Vagina (tissue), 2 donors: Measurements from ENCODE around the gene EIF3B. TPM values are rescaled to one million over a fixed set of nuclear protein-coding genes. Genes with fewer than 3 reads are reported as not detected.
"Not testable (repeated sequence)": the region's sequence is repeated elsewhere in the genome, so short reads cannot be mapped to it uniquely, and the experiment has no call there.

ENCODE experiments used
- DNase-seq, 2 donors: peaks; one replicate each; pipeline ENCODE4 v3.0.0-alpha.2; 2017; ENCODE audit errors: extremely low spot score in 2 of 2
- H3K27ac ChIP-seq: fragments of 200-600 bp; sonication (generic); one replicate; pipeline ENCODE4 v1.5.1; 2019
- H3K27me3 ChIP-seq: fragments of 200-600 bp; sonication (generic); one replicate; pipeline ENCODE4 v1.5.1; 2019
- H3K36me3 ChIP-seq, 2 donors: fragments of 200-600 bp; sonication (generic); one replicate each; pipeline ENCODE4 v1.5.1; 2017 to 2019
- H3K4me1 ChIP-seq: fragments of 200-600 bp; sonication (generic); one replicate; pipeline ENCODE4 v1.5.1; 2019
- H3K4me3 ChIP-seq, 2 donors: fragments of 200-600 bp; sonication (generic); 1 replicate in 1 of 2; 2 replicates in 1 of 2; pipeline ENCODE4 v1.5.1; 2016 to 2019
- H3K9me3 ChIP-seq: fragments of 200-600 bp; sonication (generic); one replicate; pipeline ENCODE4 v1.5.1; 2019
- POLR2A ChIP-seq, 2 donors: fragments of 450-650 bp; IDR thresholded peaks; one replicate each; pipeline ENCODE4 v1.6.1; 2017; ENCODE audit warnings: antibody characterized with exemption in 2 of 2, mild to moderate bottlenecking in 2 of 2, moderate library complexity in 2 of 2
- POLR2AphosphoS5 ChIP-seq, 2 donors: sonication (generic); formaldehyde crosslinking; IDR thresholded peaks; one replicate each; pipeline ENCODE4 v1.9.0; 2017; ENCODE audit warnings: antibody characterized with exemption in 2 of 2, mild to moderate bottlenecking in 2 of 2, low read depth in 1 of 2; ENCODE audit not compliant: insufficient read depth in 1 of 2
- intact Hi-C: fragments of 100-400 bp; cut with DNase I; formaldehyde crosslinking; loops from one replicate; pipeline ENCODE4 v1.15.1; 2023
- total RNA-seq: library from RNA; depleted of rRNA; stranded (reverse); fragments of >200 nt; gene quantifications from one replicate; pipeline ENCODE4 v1.2.3, GENCODE V29; 2016
- TF ChIP-seq, protein P1 (sequence below), 3 experiments: fragments of 450-650 bp in 2 of 3; fragments of 200-600 bp in 1 of 3; sonication (generic) in 1 of 3; IDR thresholded peaks; one replicate each; pipeline ENCODE4 v1.5.1; 2017 to 2019; ENCODE audit warnings: antibody characterized with exemption in 3 of 3, mild to moderate bottlenecking in 2 of 3, moderate library complexity in 2 of 3

The EIF3B gene
- 90.8 TPM for total RNA-seq

DNA sequence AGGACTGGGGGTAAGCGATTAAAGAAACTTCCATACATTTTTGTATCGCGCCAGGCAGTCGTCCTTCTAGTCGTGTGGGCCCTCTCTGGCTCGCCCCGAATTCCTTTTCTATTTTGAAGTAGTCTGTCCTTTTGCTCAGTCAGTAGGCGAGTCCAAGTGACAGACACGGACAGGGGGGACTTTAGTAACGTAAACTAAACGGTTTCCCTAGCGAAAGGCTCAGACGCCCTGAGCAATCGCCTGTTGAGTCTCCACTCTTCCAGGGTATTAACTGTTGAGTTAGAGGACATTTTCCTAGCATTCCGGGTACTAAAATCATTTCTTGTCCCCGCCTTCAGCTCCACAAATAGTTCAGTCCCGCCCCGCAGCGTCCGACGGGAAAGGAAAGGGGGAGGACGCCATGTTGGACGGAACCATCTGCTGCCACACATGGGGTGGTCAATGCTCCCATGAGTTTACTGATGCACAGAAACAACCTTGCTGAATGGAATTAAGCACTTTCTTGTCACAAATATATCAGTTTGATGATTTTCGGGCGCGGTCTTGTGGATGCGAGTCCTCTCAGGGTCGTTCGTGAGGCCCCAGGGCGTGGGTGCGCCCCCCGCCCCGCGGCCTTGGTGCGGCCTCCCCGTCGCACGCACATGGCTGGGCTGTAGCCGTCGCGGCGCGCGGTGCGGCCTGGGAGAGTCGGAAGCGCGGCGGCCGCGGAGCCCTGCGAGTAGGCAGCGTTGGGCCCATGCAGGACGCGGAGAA, at the start of gene EIF3B:
TSS of gene EIF3B (plus strand) at position 642 of the 753 bp plus-strand sequence. CDS start at position 737, 95 bp downstream.
- peaks cover 53% of the 10 kb centered on the region for H3K4me1 ChIP-seq
- no peaks in the 10 kb centered on the region for H3K27me3 ChIP-seq
- H3K4me3 ChIP-seq, result peak within 1 kb of the TSS; percentile 99 to 100
- H3K9me3 ChIP-seq, result no peaks in the 10 kb centered on the region
- H3K36me3 ChIP-seq, result no peaks in the 10 kb centered on the region
- peak within 1 kb of the TSS; percentile 99 for H3K27ac ChIP-seq
- TF ChIP-seq POLR2AphosphoS5 (IDR thresholded peaks at IDR 0.05; ENCODE audit: insufficient read depth in 1 of 2, low read depth in 1 of 2) (peak; percentile 82 to 84), POLR2A (IDR thresholded peaks at IDR 0.05) (peak in 1 of 2 donors; percentile 21)
- TF ChIP-seq, protein P1, sequence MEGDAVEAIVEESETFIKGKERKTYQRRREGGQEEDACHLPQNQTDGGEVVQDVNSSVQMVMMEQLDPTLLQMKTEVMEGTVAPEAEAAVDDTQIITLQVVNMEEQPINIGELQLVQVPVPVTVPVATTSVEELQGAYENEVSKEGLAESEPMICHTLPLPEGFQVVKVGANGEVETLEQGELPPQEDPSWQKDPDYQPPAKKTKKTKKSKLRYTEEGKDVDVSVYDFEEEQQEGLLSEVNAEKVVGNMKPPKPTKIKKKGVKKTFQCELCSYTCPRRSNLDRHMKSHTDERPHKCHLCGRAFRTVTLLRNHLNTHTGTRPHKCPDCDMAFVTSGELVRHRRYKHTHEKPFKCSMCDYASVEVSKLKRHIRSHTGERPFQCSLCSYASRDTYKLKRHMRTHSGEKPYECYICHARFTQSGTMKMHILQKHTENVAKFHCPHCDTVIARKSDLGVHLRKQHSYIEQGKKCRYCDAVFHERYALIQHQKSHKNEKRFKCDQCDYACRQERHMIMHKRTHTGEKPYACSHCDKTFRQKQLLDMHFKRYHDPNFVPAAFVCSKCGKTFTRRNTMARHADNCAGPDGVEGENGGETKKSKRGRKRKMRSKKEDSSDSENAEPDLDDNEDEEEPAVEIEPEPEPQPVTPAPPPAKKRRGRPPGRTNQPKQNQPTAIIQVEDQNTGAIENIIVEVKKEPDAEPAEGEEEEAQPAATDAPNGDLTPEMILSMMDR (IDR thresholded peaks at IDR 0.05), result peak in 1 of 3 experiments; percentile 6
- intact Hi-C loops, result loop anchor here (10.0 kb wide), 1 partner anchor 780 kb away; the partner anchor contains the start of gene PSMG3
- peak in 1 of 2 donors; percentile 92 for DNase-seq

DNA sequence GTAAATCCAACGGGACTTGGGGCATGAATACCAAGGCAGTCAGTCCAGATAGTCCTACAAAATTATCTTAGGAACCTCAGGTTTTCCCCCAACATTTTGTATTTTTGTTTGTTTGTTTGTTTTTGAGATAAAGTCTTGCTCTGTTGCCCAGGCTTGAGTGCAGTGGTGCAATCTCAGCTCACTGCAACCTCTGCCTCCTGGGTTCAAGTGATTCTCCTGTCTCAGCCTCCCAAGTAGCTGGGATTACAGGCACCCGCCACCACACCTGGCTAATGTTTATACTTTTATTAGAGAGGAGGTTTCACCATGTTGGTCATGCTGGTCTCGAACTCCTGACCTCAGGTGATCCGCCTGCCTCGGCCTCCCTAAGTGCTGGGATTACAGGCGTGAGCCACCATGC, 49.4 kb upstream of the EIF3B start:
- not testable (repeated sequence) for DNase-seq, H3K9me3 ChIP-seq, H3K36me3 ChIP-seq, H3K4me3 ChIP-seq, H3K4me1 ChIP-seq, H3K27me3 ChIP-seq
- H3K27ac ChIP-seq, result peak overlapping the region; percentile 8
- intact Hi-C loops, result loop anchor here (5.0 kb wide), 1 partner anchor 63 kb away; the partner anchor contains the start of genes MRM2 and NUDT1

DNA sequence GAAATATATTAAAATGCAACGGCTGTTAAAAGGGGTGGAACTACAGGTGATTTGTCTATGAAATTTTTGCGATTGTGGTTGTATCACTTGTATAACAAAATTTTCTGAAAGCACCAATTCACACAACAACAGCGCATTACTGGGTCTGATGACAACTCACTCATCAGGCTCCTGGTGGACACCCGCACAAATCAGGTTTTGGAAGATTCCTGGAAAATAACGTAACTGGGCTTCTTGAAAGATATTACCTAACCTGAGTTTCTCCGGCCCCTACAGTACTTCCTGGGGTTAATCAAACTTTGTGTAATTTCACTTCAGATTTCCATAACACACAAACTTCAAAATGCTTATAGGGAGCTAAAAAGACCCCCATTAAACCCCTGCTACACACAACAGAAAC, 47.9 kb upstream of the EIF3B start:
- no peak for TF ChIP-seq POLR2A (IDR thresholded peaks at IDR 0.05)
- TF ChIP-seq, protein P1 (IDR thresholded peaks at IDR 0.05), result no peak
- TF ChIP-seq POLR2AphosphoS5 (IDR thresholded peaks at IDR 0.05; ENCODE audit: insufficient read depth in 1 of 2, low read depth in 1 of 2), result no peak
- intact Hi-C loops, result loop anchor here (5.0 kb wide), 1 partner anchor 64 kb away; the partner anchor contains the start of genes MRM2 and NUDT1

DNA sequence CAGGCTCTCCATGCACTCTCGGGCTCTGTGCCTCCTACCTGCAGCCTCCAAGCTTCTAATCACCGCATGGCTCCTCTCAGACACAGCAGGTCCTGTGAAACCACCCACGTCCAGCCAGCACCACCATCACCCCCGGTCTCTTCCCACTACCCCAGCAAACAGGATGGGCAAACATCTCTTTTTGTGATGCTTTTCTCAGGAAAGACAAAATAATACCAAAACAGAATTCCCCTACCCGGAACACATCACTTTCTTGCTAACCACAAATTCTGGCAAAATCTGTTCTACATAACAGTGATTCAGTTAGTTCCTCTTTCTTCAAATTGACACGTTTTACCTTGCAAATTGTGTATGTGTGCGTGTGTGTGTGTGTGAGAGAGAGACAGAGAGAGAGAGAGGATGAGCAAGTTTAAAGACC, 46.9 kb upstream of the EIF3B start:
- Histone ChIP-seq H3K27ac (no peak overlapping the region), H3K4me3 (no peak overlapping the region), H3K27me3 (no peaks in the 10 kb centered on the region), H3K4me1 (peaks cover 8% of the 10 kb centered on the region), H3K36me3 (no peaks in the 10 kb centered on the region), H3K9me3 (no peaks in the 10 kb centered on the region)
- TF ChIP-seq POLR2AphosphoS5 (IDR thresholded peaks at IDR 0.05; ENCODE audit: insufficient read depth in 1 of 2, low read depth in 1 of 2) (no peak), POLR2A (IDR thresholded peaks at IDR 0.05) (no peak)
- TF ChIP-seq, protein P1 (IDR thresholded peaks at IDR 0.05), result no peak
- DNase-seq, result no peak
- intact Hi-C loops, result loop anchor here (5.0 kb wide), 1 partner anchor 65 kb away; the partner anchor contains the start of genes MRM2 and NUDT1

More for the DNA sequence above, 47.9 kb upstream of the EIF3B start:
- no peaks in the 10 kb centered on the region for H3K4me1 ChIP-seq
- H3K27me3 ChIP-seq, result no peaks in the 10 kb centered on the region
- H3K9me3 ChIP-seq, result no peaks in the 10 kb centered on the region
- no peak for DNase-seq
- no peaks in the 10 kb centered on the region for H3K36me3 ChIP-seq
- no peak overlapping the region for H3K27ac ChIP-seq
- no peak overlapping the region for H3K4me3 ChIP-seq

DNA sequence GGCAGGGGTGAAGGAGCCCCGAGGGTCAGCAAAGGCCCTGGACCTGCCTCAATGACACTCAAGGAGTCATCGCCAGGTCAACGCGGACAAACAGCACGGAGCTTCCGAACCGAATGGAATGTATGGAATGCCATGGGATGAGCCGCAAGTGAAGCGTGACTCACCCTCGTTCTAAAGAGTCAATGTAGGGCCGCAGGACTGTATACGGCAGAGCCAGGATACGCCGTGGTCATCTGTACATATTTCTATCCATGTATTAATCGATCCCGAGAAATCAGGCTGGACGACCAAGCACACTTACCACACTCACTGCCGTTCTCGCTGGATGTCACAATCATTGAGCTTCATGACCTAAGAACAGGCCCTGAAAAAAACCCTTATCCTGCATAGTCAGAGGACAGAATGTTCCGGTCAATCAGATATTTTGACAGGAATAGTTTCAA, 44.7 kb upstream of the EIF3B start:
- TF ChIP-seq POLR2AphosphoS5 (IDR thresholded peaks at IDR 0.05; ENCODE audit: insufficient read depth in 1 of 2, low read depth in 1 of 2) (no peak), POLR2A (IDR thresholded peaks at IDR 0.05) (no peak)
- TF ChIP-seq, protein P1 (IDR thresholded peaks at IDR 0.05), result no peak
- H3K4me3 ChIP-seq, result no peak overlapping the region
- intact Hi-C loops, result loop anchor here (5.0 kb wide), 1 partner anchor 68 kb away; the partner anchor contains the start of genes MRM2 and NUDT1
- DNase-seq, result no peak
- no peak overlapping the region for H3K27ac ChIP-seq
- H3K36me3 ChIP-seq, result no peaks in the 10 kb centered on the region
- no peaks in the 10 kb centered on the region for H3K27me3 ChIP-seq
- H3K9me3 ChIP-seq, result no peaks in the 10 kb centered on the region
- H3K4me1 ChIP-seq, result peaks cover 20% of the 10 kb centered on the region
